Middle frontal gyrus (tissue), 1 donor: ENCODE measurements around the gene VAMP2.

Source experiments
- DNase-seq: peaks from one replicate; pipeline ENCODE4 v3.0.0-alpha.2; 2015; ENCODE audit warnings: low spot score; ENCODE audit errors: extremely low spot score

Gene VAMP2, protein sequence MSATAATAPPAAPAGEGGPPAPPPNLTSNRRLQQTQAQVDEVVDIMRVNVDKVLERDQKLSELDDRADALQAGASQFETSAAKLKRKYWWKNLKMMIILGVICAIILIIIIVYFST

DNA sequence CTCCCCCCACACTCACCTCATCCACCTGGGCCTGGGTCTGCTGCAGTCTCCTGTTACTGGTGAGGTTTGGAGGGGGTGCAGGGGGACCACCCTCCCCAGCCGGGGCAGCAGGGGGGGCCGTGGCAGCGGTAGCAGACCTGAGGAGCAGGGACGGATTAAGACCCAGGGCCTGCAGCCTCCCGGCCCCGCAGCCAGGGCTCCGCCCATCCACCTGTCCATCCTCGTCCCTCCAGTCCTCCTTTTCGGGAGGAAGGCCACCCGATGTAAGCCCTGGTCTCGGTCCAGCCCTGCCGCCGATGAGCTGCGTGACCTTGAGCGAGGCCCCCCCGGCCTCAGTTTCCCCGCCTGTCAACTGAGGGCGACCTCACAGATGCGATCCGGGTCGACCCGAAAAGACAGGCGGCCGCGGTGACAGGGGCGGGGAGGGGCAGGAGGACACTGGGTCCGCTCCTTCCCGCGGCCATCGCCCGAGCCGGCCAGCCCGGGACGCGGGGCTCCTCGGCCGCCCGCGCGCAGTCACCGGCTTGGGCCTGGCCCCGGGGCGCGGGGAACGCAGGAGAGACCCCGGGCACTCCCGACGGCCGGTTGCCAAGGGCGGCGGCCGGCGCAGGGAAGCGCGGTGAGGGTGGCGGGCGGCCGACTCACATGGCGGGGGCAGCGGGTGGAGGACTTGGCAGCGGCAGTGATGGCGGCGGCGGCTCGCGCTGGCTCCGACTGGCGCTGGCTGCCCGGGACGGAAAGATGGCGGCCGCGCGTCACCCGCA is at the start of gene VAMP2:
VAMP2 (minus strand) TSS at position 716 of the 764 bp plus-strand sequence; CDS start at position 647, 69 bp downstream.
- DNase-seq = no peak

GRCh38 chr17:8210761-8211458 is 48.2 kb upstream of the VAMP2 start:
- DNase-seq = no peak

DNA sequence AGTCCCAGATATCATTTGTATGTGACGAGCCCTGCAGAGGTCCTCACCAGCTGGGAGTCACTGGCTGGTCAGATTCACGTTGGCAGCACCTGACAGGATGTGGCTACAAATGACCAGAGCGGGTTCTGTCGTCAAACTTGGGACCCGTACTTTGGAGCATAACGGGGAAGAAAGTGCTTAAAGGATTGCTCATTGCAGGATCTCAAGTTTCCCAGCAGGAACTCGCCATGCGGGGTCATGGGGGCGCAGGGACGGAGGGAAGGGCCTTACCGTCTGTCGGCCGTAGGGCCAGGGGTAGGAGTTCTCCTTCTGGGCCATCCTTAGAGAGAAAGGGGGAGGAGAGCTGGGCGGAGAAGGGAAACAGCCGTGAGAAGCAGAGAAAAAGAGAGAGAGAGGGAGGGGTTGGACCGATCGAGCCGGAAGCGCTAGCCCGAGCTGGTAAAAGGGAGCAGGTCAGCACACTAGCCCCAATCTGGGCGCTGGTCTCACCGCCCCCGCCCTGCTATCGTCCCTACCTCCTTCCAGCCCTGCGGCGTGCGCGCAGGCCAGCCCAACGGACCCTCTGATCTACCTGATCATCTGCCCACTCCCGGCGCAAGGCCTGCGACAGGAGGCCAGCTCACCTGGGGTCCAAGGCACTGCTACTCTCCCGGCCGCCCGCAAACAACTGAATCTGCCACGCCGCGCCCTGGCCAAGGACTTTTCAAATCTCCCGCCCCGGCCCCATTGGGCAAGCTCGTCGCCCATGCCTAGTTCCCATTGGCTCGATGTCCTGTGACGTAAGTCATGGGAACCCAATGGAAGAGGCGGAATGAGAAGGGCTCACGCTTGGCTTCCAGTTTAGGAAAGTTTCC is 47.4 kb upstream of the VAMP2 start, which contains the start of gene AURKB:
AURKB (minus strand) TSS at position 669 of the 854 bp plus-strand sequence; CDS start at position 318, 351 bp downstream.
- DNase-seq = peak; percentile 93

DNA sequence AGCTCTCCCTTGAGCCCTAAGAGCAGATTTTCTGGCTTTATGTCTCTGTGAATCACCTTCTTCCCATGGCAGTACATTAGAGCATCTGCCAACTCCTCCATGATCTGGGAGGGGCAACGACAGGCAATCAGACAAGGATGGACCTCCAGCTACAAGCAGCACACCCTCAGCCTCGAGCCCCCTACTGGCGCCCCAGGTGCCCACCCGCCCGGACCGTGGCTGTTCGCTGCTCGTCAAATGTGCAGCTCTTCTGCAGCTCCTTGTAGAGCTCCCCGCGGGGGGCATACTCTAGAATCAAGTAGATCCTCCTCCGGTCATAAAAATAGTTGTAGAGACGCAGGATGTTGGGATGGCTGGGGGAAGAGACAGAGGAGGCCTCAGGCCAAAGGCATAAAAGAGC is 43.8 kb upstream of the VAMP2 start:
- DNase-seq = no peak

- no peak for DNase-seq
Observed at GRCh38 chr17:8204761-8205555, 42.2 kb upstream of the VAMP2 start.

GRCh38 chr17:8192070-8192815 is 29.5 kb upstream of the VAMP2 start:
- DNase-seq = peak; percentile 95

DNA sequence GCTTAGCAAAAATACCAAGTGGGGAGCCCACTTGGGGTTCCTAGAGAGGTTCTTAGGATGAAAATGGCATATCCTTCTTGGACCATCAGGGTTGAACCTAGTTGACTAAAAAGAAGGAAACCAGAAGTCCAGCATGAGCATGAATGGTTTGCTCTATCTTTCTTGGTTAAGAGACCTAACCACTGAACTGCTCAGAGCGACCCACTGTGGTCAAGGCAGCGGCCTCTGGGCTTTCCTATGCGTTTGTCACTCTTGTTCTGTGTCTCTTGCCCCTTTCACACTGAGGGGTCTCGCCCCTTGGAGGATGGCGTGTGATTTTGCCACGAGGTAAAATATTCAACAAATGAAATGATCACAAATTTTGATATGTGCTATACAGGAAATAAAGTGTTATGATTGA is 27.8 kb upstream of the VAMP2 start:
- no peak for DNase-seq

GRCh38 chr17:8189711-8190477 is 27.1 kb upstream of the VAMP2 start, which contains the start of gene BORCS6:
Gene BORCS6, minus strand, starts transcription at chr17:8190180. Its CDS starts 40 bp downstream, at chr17:8190140.
- DNase-seq = peak; percentile 92

DNA sequence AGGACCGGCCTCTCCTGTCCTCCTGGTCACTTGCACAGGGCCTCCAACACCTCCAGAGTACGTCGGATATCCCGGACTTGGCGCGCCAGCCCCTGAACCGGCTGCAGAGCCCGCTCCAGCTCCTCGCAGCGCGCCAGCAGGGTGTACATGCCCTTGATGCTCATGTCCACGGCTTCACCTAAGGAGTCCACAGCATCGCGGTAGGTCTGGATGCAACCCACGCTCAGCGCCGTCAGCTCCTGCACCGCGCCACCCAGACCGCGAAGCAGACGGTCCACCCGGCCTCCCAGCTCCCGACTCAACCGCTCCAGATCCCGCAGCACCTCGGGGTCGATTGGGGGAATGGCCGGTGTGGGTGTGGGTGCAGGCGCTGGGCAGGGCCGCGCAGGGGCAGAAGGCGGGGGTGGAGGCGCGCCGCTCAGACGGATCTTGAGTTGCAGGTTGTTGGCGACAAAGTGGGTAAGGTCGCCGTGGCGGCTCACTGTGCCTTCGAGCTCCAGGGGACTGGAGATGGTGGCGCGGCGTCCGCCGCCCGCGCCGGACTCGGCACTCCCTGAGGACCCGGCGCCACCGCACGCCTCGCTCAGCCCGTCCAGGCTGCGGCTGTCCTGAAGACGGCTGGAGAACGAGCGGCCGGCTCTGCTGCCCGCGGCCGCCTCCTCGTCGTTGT is 26.4 kb upstream of the VAMP2 start:
- DNase-seq = no peak

DNA sequence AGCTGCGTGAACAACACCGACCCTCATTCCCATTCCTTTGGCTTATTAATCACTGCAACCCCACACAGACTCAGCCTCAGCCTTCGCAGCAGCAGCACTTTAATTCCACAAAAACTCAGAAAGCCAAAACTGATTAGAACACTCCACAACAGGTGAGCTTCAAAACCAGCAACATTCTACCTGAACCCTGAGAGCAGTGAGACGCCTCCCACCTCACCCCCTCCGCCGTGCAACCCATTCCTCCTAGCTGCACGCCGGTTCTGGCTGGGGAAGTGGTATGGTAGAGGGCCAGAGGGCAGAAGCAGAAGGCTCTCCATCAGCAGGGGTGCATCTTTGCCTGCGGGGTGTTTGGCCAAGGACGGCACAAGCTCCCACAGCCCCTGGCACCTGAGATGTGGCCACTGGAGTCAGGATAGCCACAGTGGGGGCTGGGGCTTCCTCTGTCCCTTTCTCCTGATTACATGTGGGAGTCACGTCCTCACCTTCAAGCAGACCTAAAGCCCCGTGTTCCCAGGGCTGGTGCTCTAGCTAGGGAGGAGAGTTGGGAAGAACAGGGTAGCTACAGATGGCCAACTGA is 25.6 kb upstream of the VAMP2 start:
- DNase-seq = no peak

- DNase-seq = peak; percentile 94
Observed at GRCh38 chr17:8187517-8188262, 24.9 kb upstream of the VAMP2 start.

DNA sequence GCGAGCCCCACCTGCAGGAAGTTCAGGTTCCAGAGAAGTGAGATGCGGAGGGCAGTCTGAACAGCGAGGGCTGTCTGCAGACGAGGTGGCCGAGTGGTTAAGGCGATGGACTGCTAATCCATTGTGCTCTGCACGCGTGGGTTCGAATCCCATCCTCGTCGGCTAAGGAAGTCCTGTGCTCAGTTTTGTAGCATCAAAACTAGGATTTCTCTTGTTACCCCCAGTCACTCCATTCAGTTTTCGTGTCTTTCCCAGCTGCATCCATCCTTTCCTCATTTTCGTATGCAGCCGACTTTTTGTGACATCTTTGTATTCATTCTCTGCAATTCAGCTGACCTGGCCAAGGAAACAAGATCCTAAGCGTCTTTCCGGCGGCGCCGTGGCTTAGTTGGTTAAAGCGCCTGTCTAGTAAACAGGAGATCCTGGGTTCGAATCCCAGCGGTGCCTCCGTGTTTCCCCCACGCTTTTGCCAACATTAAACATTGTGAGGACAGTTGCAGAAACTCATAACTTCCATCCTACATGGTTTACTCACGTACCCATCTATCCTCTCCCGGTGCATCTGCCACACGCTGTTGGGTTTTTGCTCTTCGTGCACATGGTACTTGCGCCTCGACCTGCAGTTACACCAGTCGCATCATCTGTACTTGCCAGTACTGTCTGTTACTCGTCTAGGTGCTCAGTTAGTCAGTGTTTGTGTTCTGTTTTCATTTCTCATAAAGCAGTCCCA is 24.2 kb upstream of the VAMP2 start:
- peak; percentile 76 for DNase-seq

- no peak for DNase-seq
Observed at GRCh38 chr17:8186446-8186786, 23.7 kb upstream of the VAMP2 start.

- DNase-seq = peak; percentile 80
Observed at GRCh38 chr17:8185582-8186445, 23.1 kb upstream of the VAMP2 start.

DNA sequence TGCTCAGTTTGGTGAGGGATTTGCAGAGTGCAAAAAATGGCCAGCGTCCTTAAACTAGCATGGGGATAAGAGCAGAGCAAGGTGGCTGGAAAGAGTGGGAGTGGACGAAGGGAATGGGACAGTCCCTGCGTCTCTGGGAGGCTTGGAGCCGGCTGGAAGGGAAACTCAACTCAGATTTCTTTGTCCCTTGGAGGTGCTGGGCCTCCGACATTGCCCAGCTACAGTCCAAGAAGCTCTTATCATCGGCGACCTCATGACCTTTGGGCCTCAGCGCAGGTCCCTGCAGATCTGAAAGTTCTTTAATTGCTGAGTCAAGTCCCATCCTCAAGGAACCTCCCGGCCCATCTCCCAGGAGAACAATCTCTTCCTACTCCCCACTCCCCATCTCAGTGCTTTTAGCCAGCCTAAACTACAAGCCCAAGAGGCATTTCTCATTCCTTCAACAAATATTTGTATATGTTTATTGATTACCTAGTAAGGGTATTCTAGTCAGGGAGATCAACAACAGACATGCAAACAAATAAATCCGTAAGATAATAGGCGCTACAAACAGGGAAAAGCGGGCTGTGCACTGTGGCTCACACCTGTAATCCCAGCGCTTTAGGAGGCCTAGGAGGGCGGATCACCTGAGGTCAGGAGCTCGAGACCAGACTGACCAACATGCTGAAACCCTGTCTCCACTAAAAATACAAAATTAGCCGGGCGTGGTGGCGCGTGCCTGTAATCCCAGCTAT is 14.4 kb upstream of the VAMP2 start:
- no peak for DNase-seq
